HG03342 (cell line): ENCODE data around the gene ELFN2.

Experiments
- ATAC-seq: cut with Tn5 transposase; IDR thresholded peaks from one replicate; pipeline ENCODE4 v1.9.1; 2021; ENCODE audit warnings: mild to moderate bottlenecking, moderate library complexity; ENCODE audit not compliant: unreplicated experiment

The ELFN2 gene

GRCh38 chr22:37318364-37319109, 108.7 kb downstream of the ELFN2 start:
- no peak for ATAC-seq
